ENCODE data around the gene CNPY4. TPM values are rescaled to one million over a fixed set of nuclear protein-coding genes. Genes with fewer than 3 reads are reported as not detected.

Gene CNPY4
- total RNA-seq: 10.3 and 11.2 TPM in 2 replicates

DNA sequence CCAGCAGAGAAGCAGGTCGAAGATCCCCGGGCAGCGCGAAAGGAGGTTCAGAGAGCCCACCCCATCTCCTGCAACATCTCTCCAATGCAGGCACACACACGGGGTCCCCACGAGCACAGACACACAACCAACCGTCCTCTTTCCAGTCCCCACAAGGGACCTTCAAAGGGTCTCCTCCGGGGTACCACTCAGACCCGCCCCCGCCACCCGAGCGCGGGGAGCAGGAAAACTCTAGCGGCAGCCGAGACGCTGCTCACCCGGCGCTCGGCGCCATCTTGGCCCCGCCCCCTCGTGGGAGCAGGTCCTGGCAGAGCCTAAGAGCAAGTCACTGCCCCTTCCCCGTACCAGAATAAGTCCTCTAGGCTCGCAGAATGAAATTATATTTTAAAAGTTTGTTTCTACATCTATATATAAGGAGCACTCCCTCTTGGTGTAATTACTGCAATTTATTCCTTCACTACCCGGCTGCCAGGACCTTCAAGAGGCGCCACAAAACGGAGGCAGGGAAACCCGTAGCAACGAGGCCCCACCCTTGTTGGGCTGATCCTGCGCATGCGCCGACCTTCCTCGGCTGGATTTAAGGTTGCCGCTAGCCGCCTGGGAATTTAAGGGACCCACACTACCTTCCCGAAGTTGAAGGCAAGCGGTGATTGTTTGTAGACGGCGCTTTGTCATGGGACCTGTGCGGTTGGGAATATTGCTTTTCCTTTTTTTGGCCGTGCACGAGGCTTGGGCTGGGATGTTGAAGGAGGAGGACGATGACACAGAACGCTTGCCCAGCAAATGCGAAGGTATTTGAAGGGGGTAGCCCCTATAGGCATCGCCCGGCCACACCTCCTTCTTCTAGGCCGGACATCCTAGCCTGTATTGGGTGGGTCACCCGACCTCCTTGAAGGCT lies at the start of gene CNPY4, which contains the start of gene TAF6:
Gene CNPY4 (plus strand): TSS at position 563 of the 898 bp plus-strand sequence. CDS start 111 bp downstream, at position 674.
Gene TAF6 (minus strand): TSS at position 287 of the 898 bp plus-strand sequence. CDS start 5,149 bp downstream, outside the sequence.

GRCh38 chr7:100081535-100082102 lies 37.8 kb upstream of the CNPY4 start, which contains the start of gene ZNF3:
ZNF3 (minus strand) TSS chr7:100081723; CDS start chr7:100077357, 4,366 bp downstream.

DNA sequence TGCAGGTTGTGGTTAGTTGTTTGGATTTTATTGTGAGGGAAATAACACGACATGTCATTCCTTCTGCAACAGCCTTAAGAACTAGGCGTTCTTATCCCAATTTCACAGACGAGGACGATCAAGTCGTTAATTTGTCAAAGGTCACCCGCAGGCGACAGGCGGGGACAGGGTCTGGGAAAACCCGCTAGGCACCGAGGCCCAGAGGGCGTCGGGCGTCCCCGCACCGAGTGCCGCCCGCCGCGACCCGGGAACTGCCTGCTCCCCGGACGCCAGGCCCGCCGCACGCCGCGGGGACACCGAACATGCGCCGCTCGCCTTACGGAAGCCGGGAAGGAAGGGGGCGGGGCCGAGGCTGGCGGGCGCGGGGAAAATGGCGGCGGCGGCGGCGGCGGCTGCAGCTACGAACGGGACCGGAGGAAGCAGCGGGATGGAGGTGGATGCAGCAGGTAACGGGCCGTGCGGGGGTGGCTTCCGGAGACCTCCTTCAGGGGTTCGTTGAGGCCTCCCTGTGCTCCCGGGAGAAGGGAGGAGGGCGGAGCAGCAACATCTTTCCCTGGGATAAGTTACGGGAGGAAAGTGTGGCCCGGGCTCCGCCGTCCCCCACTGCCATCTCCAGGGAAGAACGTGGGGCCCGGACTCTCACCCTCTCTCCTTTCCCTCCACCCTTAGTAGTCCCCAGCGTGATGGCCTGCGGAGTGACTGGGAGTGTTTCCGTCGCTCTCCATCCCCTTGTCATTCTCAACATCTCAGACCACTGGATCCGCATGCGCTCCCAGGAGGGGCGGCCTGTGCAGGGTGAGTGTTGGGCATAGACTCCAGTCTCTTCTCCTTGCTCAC lies 30.6 kb upstream of the CNPY4 start, which contains the start of gene COPS6:
Gene COPS6 (plus strand): TSS at position 349 of the 837 bp plus-strand sequence. CDS start 22 bp downstream, at position 371.

GRCh38 chr7:100101016-100101862 lies 18.2 kb upstream of the CNPY4 start, which contains the start of the genes AP4M1 and MCM7:
AP4M1 (plus strand) TSS chr7:100101643; CDS start chr7:100101715, 72 bp downstream.
MCM7 (minus strand) TSS chr7:100101397; CDS start chr7:100101294, 103 bp downstream.

GRCh38 chr7:100126931-100127865 lies 7.8 kb downstream of the CNPY4 start, which contains the start of gene MBLAC1:
MBLAC1 (plus strand) TSS chr7:100126967; CDS start chr7:100127396, 429 bp downstream.

GRCh38 chr7:100148559-100149328 lies 29.3 kb downstream of the CNPY4 start, which contains the start of gene LAMTOR4:
LAMTOR4 (plus strand) TSS chr7:100148918; CDS start chr7:100148973, 55 bp downstream.

DNA sequence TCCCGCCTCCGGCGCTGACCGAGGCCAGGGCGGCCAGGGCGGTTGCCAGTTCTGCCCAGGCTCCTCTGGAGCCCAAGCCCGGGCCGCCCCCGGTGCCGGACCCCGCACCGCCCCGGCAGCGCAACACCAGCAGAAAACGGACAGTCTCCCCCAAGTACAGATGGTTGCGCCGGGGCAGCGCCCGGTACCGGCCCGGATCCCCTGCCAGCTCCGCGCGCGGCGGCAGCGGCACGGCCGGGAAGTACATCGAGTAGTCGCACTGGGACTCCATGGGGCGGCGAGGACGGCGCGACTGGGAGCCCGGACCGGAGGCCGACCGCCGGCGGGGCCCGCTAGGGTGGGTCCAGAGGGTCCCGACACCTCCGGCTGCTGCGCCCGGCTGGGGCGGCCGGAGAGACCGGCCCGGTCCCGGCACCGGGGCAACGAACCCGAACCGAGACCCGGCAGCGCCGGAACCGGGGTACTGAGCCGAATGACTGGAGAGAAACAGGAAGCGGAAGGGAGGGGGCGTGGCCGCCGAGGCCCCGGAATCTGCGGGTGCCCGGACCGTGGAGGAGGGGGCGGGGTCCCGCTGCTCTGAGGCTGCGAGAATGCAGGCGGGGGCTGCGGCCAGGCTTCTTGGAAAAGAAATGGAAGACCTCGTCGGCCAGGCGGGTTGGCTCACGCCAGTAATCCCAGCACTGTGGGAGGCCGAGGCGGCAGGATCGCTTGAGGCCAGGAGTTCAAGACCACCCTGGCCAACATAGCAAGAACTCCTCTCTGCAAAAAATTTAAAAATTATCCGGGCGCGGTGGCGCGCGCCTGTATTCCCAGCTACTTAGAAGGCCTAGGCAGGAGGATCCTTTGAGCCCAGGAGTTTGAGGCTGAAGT lies 39.0 kb downstream of the CNPY4 start, which contains the start of gene TRAPPC14:
Gene TRAPPC14 (minus strand): TSS at position 495 of the 870 bp plus-strand sequence. CDS start 224 bp downstream, at position 271.

Other genes starting within 250 kb of the CNPY4 start
- gene OR2AE1, start 242.6 kb upstream of the CNPY4 start, total RNA-seq: not detected in 2 replicates
- gene TRIM4, start 200.1 kb upstream of the CNPY4 start, total RNA-seq: 12.5 and 21.3 TPM in 2 replicates
- gene GJC3, start 190.0 kb upstream of the CNPY4 start, total RNA-seq: not detected in 2 replicates
- 0.39 TPM in 1 of 2 replicates, not detected in the other for gene AZGP1, start 143.6 kb upstream of the CNPY4 start, total RNA-seq
- gene ZKSCAN1, start 104.0 kb upstream of the CNPY4 start, total RNA-seq: 18.6 and 21.3 TPM in 2 replicates
- gene ZSCAN21, start 69.9 kb upstream of the CNPY4 start, total RNA-seq: 9.1 and 10.7 TPM in 2 replicates
- 10.3 and 11.4 TPM in 2 replicates for gene ZNF3, start 37.9 kb upstream of the CNPY4 start, total RNA-seq
- gene COPS6, start 30.7 kb upstream of the CNPY4 start, total RNA-seq: 52.7 and 64.4 TPM in 2 replicates
- 63.3 and 194 TPM in 2 replicates for gene MCM7, start 18.2 kb upstream of the CNPY4 start, total RNA-seq
- gene AP4M1, start 18.0 kb upstream of the CNPY4 start, total RNA-seq: 8.4 and 12.8 TPM in 2 replicates
- 59.5 and 65.9 TPM in 2 replicates for gene TAF6, start 276 bp upstream of the CNPY4 start, total RNA-seq
- 1.2 and 1.8 TPM in 2 replicates for gene MBLAC1, start 7.3 kb downstream of the CNPY4 start, total RNA-seq
- 135 and 222 TPM in 2 replicates for gene LAMTOR4, start 29.3 kb downstream of the CNPY4 start, total RNA-seq
- 8.4 and 9.6 TPM in 2 replicates for gene TRAPPC14, start 39.1 kb downstream of the CNPY4 start, total RNA-seq
- 3.0 and 3.5 TPM in 2 replicates for gene GAL3ST4, start 49.0 kb downstream of the CNPY4 start, total RNA-seq
- gene GPC2, start 57.7 kb downstream of the CNPY4 start, total RNA-seq: 0.30 and 1.1 TPM in 2 replicates
- 0.04 TPM in 1 of 2 replicates, not detected in the other for gene STAG3, start 58.3 kb downstream of the CNPY4 start, total RNA-seq
- not detected in 2 replicates for gene PVRIG, start 100.3 kb downstream of the CNPY4 start, total RNA-seq
- not detected in 2 replicates for gene SPDYE3, start 188.1 kb downstream of the CNPY4 start, total RNA-seq
- 6.9 and 10.9 TPM in 2 replicates for gene PILRB, start 238.5 kb downstream of the CNPY4 start, total RNA-seq

Measured in hair follicular keratinocyte (primary cell).